Loucy (cell line): ENCODE data around the gene POLD1.

Experiments used
- H2AFZ ChIP-seq: fragments of 200-600 bp; sonication (generic); 2 replicates; pipeline ENCODE4 v1.6.0; 2016; ENCODE audit warnings: antibody characterized with exemption, mild to moderate bottlenecking, low read length, moderate library complexity
- H3F3A ChIP-seq: fragments of 200-600 bp; 2 replicates; pipeline ENCODE4 v1.6.0; 2016; ENCODE audit warnings: antibody characterized with exemption, low read depth, mild to moderate bottlenecking
- H3K27me3 ChIP-seq: fragments of 200-600 bp; sonication (generic); 2 replicates; pipeline ENCODE4 v1.6.1; 2014; ENCODE audit warnings: low read length, mild to moderate bottlenecking; ENCODE audit not compliant: insufficient read depth, poor library complexity, severe bottlenecking
- H3K36me3 ChIP-seq: fragments of 200-600 bp; sonication (generic); 2 replicates; pipeline ENCODE4 v1.6.1; 2016; ENCODE audit warnings: low read length; ENCODE audit not compliant: insufficient read depth
- H3K4me1 ChIP-seq: fragments of 200-600 bp; sonication (generic); 2 replicates; pipeline ENCODE4 v1.5.1; 2014; ENCODE audit warnings: low read length, mild to moderate bottlenecking; ENCODE audit not compliant: insufficient read depth, poor library complexity, severe bottlenecking
- H3K4me2 ChIP-seq: fragments of 200-600 bp; sonication (generic); 2 replicates; pipeline ENCODE4 v1.6.0; 2014; ENCODE audit warnings: antibody characterized with exemption, low read length, low read depth, mild to moderate bottlenecking; ENCODE audit not compliant: poor library complexity, severe bottlenecking
- H3K4me3 ChIP-seq: fragments of 200-600 bp; sonication (generic); 2 replicates; pipeline ENCODE4 v1.5.1; 2014; ENCODE audit warnings: low read length, mild to moderate bottlenecking, mixed read lengths; ENCODE audit not compliant: poor library complexity, severe bottlenecking
- H3K79me2 ChIP-seq: fragments of 200-600 bp; sonication (generic); 2 replicates; pipeline ENCODE4 v1.6.1; 2014; ENCODE audit warnings: low read length; ENCODE audit not compliant: insufficient read depth
- H3K9ac ChIP-seq: fragments of 200-600 bp; sonication (generic); 2 replicates; pipeline ENCODE4 v1.6.0; 2014; ENCODE audit warnings: mild to moderate bottlenecking, low read depth, low read length, moderate library complexity; ENCODE audit not compliant: poor library complexity, severe bottlenecking
- H3K9me2 ChIP-seq: fragments of 200-600 bp; sonication (generic); replicated peaks from 2 replicates; pipeline ENCODE4 v1.6.1; 2016; ENCODE audit warnings: low read depth, low read length, mixed read lengths
- H3K9me3 ChIP-seq: fragments of 200-600 bp; sonication (generic); 2 replicates; pipeline ENCODE4 v1.6.1; 2014; ENCODE audit warnings: mild to moderate bottlenecking, antibody characterized with exemption, low read length, low read depth; ENCODE audit not compliant: insufficient read depth
- H4K20me1 ChIP-seq: fragments of 200-600 bp; sonication (generic); 2 replicates; pipeline ENCODE4 v1.6.0; 2014; ENCODE audit warnings: antibody characterized with exemption, low read length, mild to moderate bottlenecking; ENCODE audit not compliant: insufficient read depth, poor library complexity, severe bottlenecking
- EZH2phosphoT487 ChIP-seq: fragments of 200-600 bp; IDR thresholded peaks from 2 replicates; pipeline ENCODE4 v1.6.1; 2018; ENCODE audit warnings: antibody characterized with exemption, mild to moderate bottlenecking, moderate library complexity, borderline replicate concordance
- TF ChIP-seq, protein P1 (sequence below): fragments of 200-600 bp; sonication (generic); conservative IDR thresholded peaks from 2 replicates; pipeline ENCODE4 v1.5.1; 2014; ENCODE audit warnings: mild to moderate bottlenecking, antibody characterized with exemption, low read length

Gene POLD1

DNA sequence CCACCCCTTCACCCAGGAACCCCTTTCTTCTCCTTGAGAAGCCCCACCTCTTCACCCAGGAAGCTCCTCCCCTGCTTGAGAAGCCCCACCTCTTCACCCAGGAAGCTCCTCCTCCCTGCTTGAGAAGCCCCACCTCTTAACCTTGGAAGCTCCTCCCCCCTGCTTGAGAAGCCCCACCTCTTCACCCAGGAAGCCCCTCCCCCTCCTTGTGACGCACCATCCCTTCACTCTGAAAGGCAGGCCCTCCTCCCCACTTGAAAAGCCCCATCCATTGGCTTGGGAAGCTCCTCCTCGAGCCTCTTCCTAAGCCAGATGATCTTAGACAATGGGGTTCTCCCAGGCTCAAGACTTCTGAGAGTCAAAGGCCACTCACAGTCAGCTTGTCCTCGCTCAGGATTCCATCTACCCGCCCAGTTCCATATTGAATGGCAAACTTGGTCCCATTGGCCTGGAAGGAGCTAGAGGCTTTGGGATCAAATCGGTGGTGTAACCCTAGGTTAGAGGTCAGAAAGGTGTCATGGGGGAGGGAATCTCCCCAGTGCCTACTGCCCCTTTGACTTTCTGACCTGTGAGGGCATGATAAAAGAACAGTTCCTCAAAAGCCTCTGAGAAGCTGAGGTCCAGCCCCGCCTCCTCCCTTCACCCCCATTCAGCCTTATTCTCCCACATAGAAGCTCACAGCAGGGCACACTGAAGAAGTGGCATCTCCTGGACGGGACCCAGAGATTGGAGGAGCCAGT is 22.7 kb upstream of the POLD1 start:
- no peaks in the 10 kb centered on the region for H3K27me3 ChIP-seq

DNA sequence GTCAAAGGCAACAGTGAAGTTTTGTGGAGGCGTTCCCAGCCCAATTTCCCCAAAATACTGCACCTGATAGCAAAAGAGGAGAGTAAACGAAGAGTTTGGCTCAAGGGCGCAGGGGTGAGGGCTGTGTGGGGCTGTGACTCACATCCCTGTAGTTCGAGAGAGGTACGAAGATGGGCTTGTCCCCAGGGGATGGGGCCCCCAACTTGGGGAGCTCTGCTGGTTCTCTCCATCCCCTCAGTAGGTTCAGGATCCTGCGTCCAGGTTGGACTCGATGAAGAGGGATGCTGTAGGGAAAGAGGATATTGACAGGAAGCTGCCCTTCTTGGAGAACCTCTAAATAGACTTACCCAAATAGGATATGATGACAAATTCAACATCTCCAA is 22.1 kb upstream of the POLD1 start:
- Histone ChIP-seq H3K4me3 (no peak overlapping the region), H3K4me2 (no peak overlapping the region), H4K20me1 (no peaks in the 10 kb centered on the region), H3K9ac (no peak overlapping the region), H2AFZ (no peak overlapping the region), H3K79me2 (no peaks in the 10 kb centered on the region), H3F3A (no peaks in the 10 kb centered on the region), H3K27me3 (no peaks in the 10 kb centered on the region), H3K36me3 (no peaks in the 10 kb centered on the region), H3K9me2 (no peaks in the 10 kb centered on the region), H3K9me3 (no peaks in the 10 kb centered on the region), H3K4me1 (peaks cover 9% of the 10 kb centered on the region)
- TF ChIP-seq, protein P1, sequence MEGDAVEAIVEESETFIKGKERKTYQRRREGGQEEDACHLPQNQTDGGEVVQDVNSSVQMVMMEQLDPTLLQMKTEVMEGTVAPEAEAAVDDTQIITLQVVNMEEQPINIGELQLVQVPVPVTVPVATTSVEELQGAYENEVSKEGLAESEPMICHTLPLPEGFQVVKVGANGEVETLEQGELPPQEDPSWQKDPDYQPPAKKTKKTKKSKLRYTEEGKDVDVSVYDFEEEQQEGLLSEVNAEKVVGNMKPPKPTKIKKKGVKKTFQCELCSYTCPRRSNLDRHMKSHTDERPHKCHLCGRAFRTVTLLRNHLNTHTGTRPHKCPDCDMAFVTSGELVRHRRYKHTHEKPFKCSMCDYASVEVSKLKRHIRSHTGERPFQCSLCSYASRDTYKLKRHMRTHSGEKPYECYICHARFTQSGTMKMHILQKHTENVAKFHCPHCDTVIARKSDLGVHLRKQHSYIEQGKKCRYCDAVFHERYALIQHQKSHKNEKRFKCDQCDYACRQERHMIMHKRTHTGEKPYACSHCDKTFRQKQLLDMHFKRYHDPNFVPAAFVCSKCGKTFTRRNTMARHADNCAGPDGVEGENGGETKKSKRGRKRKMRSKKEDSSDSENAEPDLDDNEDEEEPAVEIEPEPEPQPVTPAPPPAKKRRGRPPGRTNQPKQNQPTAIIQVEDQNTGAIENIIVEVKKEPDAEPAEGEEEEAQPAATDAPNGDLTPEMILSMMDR, result no peak
- no peak for TF ChIP-seq EZH2phosphoT487

More for the DNA sequence above, 22.7 kb upstream of the POLD1 start:
- TF ChIP-seq EZH2phosphoT487, result no peak
- TF ChIP-seq, protein P1, result no peak
- no peaks in the 10 kb centered on the region for H3K79me2 ChIP-seq
- H3K4me1 ChIP-seq, result peaks cover 9% of the 10 kb centered on the region
- no peak overlapping the region for H3K4me2 ChIP-seq
- H3K36me3 ChIP-seq, result no peaks in the 10 kb centered on the region
- H3K9me3 ChIP-seq, result no peaks in the 10 kb centered on the region
- H3K9me2 ChIP-seq, result no peaks in the 10 kb centered on the region
- H3F3A ChIP-seq, result no peaks in the 10 kb centered on the region
- H2AFZ ChIP-seq, result no peak overlapping the region
- H3K4me3 ChIP-seq, result no peak overlapping the region
- H3K9ac ChIP-seq, result no peak overlapping the region
- no peaks in the 10 kb centered on the region for H4K20me1 ChIP-seq

DNA sequence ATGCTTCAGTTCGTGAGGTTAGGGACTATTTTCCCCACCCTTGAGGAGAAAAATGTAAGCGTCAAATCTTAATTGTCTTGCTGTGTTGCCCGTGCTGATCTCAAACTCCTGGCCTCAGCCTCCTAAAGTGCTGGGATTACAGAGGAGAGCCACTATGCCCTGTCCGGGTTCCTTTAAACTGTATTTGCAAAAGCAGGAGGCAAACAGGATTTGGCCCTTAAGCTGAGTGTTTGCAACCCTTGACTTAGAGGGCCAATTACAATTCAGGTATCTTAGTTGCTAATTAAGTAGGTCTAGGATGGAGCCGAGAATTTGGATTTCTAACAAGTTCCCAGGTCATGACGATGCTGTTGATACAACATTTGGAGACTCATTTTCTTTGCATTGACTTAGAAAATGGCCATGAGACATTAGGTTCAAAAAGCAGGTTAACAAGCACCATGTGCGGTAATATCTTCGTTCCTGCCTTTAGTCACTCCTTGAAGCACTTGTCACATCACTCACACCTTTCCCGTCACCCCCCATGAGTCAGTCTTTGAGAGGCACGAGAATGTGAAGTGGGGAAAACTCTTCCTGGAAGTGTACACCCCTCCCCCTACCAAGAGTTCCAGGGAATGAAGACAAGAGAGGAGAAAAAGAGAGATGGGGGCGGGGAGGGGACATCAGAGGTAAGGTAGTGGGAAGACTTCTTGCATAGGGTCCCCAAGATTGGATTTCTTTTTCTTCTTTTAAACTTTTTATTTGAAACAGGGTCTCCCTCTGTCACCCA is 21.3 kb upstream of the POLD1 start:
- H3K4me2 ChIP-seq, result no peak overlapping the region

More for the DNA sequence above, 21.3 kb upstream of the POLD1 start:
- H3K36me3 ChIP-seq, result no peaks in the 10 kb centered on the region
- H3K27me3 ChIP-seq, result no peaks in the 10 kb centered on the region
- peaks cover 9% of the 10 kb centered on the region for H3K4me1 ChIP-seq
- no peaks in the 10 kb centered on the region for H3K9me2 ChIP-seq
- TF ChIP-seq EZH2phosphoT487, result no peak
- H3K4me3 ChIP-seq, result no peak overlapping the region
- no peaks in the 10 kb centered on the region for H3K9me3 ChIP-seq
- no peaks in the 10 kb centered on the region for H4K20me1 ChIP-seq
- H3F3A ChIP-seq, result no peaks in the 10 kb centered on the region
- H3K79me2 ChIP-seq, result no peaks in the 10 kb centered on the region
- no peak overlapping the region for H2AFZ ChIP-seq
- H3K9ac ChIP-seq, result no peak overlapping the region
